Endometrial microvascular endothelial cells (primary cell): ENCODE measurements around the gene PPP4R3A. TPM values are rescaled to one million over a fixed set of nuclear protein-coding genes. Genes with fewer than 3 reads are reported as not detected.
"Not testable (repeated sequence)": the region's sequence is repeated elsewhere in the genome, so short reads cannot be mapped to it uniquely, and the experiment has no call there.

Experiments
- in situ Hi-C: cut with HindIII; loops from 2 replicates; pipeline ENCODE4 v1.10.0; 2017; ENCODE audit warnings: low sequenced_read_pairs, low pct_unique_long_range_greater_than_20kb; ENCODE audit errors: inconsistent ontology term
- total RNA-seq: library from RNA; depleted of rRNA; stranded (reverse); fragments of >200 nt; gene quantifications from one replicate; pipeline ENCODE4 v1.2.3, GENCODE V29; 2015; ENCODE audit errors: inconsistent ontology term

The PPP4R3A gene
- total RNA-seq, 1 donor from 2014 or later, result 67.8 TPM

DNA sequence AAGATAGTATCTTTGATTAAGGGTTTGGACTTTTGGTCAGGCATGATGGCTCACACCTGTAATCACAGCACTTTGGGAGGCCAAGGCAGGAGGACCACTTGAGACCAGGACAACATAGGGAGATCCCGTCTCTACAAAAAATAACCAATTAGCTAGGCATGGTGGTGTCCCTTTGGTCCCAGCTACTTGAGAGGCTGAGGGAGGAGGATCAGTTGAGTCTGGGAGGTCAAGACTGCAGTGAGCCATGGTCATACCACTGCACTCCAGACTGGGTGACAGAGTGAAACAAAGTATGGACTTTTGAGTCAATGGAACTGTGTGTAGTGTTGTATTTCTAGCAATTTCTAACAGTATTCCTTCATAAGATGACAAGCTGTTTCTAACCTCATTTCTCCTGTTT is 53.8 kb downstream of the PPP4R3A start:
- in situ Hi-C loops, result no loop called here

DNA sequence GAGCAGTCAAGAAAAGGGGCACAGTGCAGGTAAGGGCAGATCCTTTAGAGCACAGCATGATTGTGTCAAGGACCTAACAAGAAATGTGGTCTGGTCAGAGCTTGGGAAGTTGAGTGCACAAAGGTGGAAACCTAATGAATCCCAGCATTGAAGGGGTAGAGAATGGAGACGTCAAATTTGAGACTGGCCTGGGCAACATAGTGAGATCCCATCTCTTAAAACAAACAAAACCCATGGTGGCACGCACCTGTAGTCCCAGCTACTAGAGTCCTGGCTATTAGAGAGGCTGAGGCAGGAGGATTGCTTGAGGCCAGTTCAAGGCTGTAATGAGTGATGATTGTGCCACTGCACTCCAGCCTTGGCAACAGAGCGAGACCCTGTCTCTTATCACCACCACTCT is 55.5 kb downstream of the PPP4R3A start:
- in situ Hi-C loops, result no loop called here

DNA sequence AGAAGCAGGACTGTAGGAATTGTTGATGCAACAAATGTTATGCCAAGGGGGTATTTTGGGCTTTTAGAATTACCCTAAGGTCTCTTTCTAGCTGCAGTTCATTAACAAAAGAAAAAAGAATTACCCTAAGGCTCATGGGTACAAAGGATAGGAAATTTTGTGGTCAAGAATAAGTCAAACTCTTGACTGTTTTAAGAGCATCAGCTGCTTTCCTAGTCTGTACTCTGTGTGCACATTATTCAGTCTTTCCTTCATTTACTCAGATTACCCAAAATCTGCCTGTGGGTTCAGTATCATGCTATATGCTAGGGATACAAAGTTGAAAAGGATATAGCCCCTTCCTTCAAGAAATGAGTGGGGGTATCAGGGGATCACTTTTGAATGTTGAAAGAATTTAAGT is 56.0 kb downstream of the PPP4R3A start:
- in situ Hi-C loops, result no loop called here

DNA sequence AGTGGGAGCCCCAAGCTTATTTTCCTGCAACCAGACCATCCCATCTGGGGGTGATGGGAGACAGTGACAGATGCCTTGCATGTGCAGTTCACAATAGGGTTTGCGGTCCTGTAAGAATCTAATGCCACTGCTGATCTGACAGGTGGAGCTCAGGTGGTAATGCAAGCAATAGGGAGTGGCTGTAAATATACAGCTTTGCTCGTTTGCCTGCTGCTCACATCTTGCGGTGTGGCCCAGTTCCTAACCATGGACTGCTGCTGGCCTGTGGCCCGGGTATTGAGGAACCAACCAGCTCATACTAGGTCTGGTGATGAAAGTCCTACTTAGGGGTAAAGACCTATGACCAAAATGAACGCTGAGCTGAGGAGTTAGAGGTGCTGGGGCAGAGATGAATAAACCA is 56.4 kb downstream of the PPP4R3A start:
- in situ Hi-C loops, result no loop called here

DNA sequence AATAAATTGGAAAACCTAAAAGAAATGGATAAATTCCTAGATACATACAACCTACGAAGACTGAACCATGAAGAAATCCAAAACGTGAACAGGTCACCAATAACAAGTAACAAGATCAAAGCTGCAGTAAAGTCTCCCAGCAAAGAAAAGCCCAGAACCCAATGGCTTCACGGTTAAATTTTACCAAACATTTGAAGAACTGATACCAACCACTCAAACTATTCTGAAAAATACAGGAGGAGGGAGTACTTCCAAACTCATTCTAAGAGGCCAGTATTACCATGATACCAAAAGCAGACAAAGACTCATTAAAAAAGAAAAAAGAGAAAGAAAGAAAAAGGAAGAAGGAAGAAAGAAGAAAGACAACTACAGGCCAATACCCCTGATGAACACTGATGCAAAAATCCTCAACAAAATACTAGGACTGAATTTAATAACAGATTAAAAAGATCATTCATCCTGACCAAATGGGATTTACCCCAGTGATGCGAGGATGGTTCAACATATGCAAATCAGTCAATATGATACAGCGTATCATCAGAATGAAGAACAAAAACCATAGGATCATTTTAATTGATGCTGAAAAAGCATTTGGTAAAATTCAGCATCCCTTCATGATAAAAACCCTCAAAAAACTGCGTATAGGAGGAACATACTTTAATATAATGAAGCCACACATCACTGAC is 65.6 kb downstream of the PPP4R3A start:
- in situ Hi-C loops, result no loop called here

DNA sequence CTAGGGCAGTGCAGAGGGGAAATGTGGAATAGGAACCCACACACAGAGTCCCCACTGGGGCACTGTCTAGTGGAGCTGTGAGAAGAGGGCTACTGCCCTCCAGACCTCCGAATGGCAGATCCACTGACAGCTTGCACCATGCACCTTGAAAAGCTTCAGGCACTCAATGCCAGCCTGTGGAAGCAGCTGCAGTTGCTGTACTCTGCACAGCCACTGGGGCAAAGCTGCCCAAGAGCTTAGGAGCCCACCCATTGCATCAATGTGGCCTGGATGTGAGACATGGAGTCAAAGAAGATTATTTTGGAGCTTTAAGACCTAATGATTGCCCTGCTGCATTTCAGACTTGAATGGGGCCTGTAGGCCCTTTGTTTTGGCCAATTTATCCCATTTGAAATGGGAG is 70.8 kb downstream of the PPP4R3A start:
- in situ Hi-C loops, result no loop called here

DNA sequence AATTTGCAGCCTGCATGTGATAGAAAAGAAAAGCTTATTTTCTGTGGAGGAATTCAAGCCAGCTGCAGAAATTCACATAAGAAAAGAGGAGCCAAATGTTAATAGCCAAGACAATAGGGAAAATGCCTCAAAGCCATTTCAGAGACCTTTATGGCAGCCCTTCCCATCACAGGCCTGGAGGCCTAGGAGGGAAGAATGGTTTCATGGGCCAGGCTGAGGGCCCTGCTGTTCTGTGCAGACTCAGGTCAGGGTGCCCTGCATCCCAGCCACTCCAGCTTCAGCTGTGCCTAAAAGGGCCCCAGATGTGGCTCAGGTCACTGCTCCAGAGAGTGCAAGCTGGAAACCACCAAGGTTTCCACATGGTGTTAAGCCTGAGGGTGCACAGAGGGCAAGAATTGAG is 71.3 kb downstream of the PPP4R3A start:
- in situ Hi-C loops, result no loop called here

DNA sequence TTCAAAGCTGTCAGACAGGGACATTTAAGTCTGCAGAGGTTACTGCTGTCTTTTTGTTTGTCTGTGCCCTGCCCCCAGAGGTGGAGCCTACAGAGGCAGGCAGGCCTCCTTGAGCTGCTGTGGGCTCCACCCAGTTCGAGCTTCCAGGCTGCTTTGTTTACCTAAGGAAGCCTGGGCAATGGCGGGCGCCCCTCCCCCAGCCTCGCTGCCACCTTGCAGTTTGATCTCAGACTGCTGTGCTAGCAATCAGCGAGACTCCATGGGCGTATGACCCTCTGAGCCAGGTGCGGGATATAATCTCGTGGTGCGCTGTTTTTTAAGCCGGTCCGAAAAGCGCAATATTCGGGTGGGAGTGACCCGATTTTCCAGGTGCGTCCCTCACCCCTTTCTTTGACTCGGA is 73.8 kb downstream of the PPP4R3A start:
- in situ Hi-C loops, result not testable (repeated sequence)

DNA sequence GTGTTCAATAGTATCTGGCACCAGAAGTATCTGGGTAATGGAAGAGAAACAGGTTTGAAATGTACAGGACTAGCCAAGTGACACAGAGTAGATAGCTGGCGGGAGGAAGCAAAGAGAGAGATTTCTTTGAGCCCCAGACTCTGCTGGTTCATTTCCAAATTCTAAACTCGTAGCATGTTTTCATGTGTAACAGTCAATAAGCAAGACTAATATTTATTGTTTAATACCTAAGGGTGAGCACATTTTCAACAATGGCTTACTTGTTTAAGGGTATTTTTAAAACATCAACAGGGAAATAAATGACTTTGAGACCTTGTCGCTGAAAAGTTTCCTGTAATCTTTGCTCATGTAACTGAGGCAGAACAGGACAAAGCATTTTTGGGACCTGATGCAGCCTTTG is 80.7 kb downstream of the PPP4R3A start:
- in situ Hi-C loops, result no loop called here

DNA sequence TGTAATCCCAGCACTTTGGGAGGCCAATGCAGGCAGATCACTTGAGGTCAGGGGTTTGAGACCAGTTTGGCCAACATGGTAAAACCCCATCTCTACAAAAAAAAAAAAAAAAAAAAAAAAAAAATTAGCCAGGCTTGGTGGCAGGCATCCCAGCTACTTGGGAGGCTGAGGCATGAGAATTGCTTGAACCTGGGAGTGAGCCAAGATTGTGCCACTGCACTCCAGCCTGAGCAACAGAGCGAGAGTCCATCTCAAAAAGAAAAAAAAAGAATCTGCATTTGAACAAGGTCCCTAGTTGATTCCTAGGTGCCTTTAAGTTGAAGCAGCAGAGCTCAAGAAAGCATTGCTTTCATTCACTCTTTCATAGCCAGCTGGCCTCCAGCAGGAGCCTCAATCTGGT is 81.2 kb downstream of the PPP4R3A start:
- in situ Hi-C loops, result not testable (repeated sequence)

DNA sequence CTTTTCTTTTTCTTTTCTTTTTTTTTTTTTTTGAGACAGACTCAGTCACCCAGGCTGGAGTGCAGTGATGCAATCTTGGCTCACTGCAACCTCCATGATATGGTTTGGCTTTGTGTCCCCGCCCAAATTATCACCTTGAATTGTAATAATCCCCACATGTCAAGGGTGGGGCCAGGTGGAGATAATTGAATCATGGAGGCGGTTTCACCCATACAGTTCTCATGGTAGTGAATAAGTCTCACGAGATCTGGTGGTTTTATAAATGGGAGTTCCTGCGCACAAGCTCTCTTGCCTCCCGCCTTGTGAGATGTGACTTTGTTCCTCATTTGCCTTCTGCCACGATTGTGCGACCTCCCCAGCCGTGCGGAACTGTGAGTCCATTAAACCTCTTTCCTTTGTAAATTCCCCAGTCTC is 84.6 kb downstream of the PPP4R3A start:
- in situ Hi-C loops, result not testable (repeated sequence)

DNA sequence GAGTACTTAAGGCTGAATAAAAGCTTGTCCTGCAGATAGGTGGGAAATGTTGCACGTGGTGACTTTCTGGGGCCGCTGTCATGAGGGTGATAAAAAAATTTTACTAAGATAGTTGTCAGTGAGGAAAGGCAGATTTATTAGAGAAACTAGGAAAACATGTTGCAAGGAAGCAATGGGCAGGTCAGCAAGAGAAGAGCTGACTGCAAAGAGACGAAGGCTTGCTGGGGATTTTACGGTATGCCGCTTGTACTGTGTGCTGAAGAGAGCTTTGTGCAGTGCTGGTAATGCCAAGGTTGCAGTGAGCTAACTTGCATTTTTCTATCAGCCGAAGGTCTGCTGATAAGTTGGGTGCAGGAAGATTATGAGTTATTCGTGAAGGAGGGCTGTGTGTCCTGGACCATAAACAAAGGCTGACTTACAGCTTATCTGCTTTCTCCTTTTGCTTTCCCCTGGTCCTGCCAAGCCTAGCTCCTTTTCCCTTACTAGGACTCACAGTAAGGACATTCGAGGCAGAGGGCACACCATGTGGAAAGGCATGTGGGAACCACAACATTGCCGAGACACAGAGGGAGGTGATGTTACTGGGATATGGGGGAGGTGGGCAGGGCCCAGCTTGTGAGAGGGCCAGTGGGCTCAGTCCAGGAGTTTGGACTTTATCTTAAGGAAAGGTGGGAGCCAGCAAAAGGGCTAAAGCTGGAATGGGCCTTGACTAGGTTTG is 85.1 kb downstream of the PPP4R3A start:
- in situ Hi-C loops, result loop anchor here (25.0 kb wide), 1 partner anchor 138 kb away; no protein-coding TSS in a partner anchor

DNA sequence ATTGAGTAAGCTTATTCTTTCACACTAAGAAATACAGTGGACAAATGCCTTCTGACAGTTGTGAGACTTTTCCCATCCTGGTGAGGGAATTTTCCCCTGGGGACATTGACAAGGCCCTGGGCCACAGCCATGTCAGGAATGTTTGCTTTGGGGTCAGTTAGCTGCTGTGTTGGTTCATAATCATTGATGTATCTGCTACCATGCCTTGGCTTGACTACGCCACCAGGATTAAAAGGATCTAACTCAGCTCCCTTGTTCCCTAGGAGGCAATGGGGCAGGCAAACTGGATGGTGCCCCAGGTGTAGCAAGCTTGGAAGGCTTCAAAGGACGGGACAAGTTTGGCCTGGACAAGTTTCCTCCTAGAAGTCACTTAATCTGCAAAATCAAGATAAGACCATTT is 89.4 kb downstream of the PPP4R3A start:
- in situ Hi-C loops, result loop anchor here (25.0 kb wide), 1 partner anchor 133 kb away; no protein-coding TSS in a partner anchor

DNA sequence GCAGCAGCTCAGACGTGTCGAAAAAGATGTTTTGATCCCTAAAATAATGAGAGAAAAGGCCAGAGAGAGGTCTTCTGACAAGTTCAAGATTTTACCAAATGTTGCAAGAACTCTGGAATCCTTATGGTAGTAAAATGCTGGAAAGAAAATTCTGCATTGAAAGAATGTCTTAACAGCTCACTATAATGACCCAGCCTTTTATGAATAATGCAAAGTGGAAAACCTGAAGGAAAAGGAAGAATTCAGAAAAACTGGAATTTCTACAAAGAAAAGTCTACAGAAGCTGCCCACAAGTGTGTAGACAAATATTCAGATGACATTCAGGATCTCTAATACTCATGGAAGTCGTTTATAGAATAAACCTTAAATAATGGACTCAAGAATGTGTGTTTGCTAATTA is 90.7 kb downstream of the PPP4R3A start:
- in situ Hi-C loops, result loop anchor here (25.0 kb wide), 1 partner anchor 132 kb away; no protein-coding TSS in a partner anchor

DNA sequence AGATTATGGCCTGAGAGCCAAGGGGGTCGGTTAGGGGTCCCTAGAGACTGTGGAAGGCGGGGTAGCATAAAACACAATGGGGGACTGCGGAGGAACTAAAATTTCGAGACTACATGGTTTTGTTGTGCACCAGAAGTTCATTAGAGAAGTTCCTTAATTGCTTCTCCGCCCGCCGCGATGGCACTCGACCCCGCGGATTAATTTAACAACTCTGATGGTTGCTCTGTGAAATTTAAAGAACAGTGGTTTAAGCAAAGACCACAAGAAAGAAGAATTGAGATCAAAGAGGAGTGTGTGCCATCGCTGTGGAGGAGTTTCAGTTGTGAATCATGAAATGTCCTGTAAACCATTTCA is 91.1 kb downstream of the PPP4R3A start:
- in situ Hi-C loops, result loop anchor here (25.0 kb wide), 1 partner anchor 132 kb away; no protein-coding TSS in a partner anchor

DNA sequence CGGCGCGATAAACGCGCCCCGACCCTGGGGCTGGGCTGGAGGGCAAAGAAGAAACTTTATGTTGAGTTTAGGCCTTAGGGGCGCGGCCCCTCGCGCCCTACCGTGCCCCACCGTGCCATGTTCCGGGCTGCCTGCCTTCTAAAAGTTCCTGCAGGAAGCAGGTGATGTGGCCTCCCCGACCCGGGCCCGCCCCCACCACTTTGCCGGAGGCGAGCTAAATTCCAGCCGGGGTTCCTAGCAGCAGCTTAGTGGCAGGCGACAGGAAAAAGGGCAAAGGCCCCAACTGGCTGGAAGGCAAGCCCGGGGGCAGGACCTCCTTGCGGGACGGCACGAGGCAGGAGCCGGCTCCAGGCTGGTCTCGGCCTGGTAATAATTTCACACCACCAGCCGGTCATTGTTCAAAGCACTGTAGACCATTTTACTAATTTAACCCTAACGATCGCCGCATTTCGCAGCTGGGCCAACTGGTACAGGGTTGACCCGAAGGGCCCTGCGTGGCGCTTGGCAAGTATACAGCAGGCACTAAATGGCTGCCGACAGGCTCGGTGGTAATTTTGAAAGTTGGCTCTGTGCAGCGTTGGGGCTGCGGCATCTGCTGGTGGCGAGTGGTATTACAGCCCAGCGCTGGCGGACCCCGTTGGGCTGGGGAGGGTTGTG is 91.6 kb downstream of the PPP4R3A start:
- in situ Hi-C loops, result loop anchor here (25.0 kb wide), 1 partner anchor 131 kb away; no protein-coding TSS in a partner anchor

DNA sequence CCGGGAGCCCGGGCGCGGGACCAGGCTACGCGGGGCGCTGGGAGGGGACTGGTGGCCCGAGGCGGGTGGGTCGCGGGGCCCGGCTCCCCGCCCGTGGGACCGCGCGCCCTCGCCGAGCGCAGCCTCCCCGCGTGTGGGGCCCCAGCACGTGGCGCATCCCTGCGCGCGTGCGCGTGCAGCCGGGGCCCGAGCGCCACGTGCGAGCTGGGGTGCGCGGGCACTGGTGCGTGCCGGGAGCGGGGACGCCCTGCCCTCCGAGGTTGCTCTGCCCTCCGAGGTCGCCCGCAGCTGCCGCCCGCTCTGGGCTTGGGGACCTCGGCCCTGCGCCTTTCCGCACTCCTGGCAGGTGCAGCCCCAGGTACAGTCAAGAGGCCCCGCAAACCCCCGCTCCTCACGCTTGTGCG is 92.1 kb downstream of the PPP4R3A start:
- in situ Hi-C loops, result loop anchor here (25.0 kb wide), 1 partner anchor 131 kb away; no protein-coding TSS in a partner anchor

DNA sequence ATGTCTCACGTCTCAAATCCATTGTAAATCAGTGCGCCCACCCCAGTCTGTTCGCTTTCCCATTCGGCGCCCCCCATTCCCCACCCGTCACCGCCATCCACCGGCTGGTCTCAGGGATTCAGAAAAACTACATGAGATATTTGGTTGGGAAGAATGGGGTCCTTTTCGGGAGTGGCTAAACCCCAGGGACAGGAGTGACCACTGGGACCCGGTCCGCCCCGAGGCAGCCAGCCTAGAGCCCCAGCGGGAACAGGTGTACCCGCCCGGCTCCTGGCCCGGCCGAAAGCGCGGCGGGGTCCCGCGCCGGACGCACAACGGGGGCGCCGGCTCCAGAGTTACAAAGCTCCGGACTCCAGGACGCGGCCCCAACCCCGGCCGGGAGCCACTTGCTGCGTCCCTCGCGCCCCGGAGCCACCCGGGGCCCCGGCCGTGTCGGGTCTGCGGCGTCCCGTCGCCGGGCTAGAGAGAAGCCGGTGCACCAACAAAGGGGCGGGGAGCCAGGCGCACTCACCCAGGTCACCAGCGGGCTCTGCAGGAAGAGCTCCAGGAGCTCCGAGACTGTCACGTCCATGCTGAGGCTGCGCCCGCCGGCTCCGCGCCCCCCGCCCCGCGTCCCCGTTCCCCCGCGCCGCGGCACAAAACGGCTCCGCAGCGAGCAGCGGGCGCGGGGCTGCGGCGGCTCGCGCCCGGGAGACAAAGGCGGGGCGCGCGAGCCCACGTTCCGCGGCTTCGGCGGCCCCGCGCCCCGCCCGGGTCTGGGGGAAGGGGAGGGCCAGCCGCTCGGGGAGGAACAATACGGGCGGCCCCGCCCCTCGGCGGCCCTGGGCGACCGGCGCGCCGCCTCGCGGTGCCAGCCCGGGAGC is 92.8 kb downstream of the PPP4R3A start, which contains the start of gene CCDC88C:
TSS of gene CCDC88C (minus strand) at position 701 of the 863 bp plus-strand sequence. CDS start at position 571, 130 bp downstream.
- in situ Hi-C loops, result loop anchor here (25.0 kb wide), 1 partner anchor 130 kb away; no protein-coding TSS in a partner anchor

DNA sequence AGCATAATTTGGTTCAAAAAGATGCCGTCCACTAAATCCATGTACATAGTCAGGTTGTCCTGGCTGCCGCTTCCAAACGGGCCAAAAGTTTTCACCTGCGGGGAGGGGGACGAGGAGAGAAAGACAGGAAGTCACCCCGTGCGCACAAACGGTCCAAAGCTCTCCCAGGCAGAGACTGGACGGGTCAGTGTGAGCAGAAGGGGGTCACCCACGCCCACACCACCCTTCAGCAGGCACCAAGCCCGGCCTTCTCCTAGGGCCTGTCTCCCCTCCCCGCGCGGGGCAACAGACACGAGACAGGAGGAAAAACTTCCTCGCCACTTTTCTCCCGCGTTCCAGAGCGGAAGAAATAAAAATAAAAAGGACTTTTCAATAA is 93.4 kb downstream of the PPP4R3A start:
- in situ Hi-C loops, result loop anchor here (25.0 kb wide), 1 partner anchor 129 kb away; no protein-coding TSS in a partner anchor
